Retinal pigment epithelial cell (primary cell): Measurements from ENCODE around the gene ACP5.
A peak's percentile ranks its signal among the peaks of the same experiment; 100 is the strongest.
"Not testable (repeated sequence)": the region's sequence is repeated elsewhere in the genome, so short reads cannot be mapped to it uniquely, and the experiment has no call there.

Experiments used
- DNase-seq: peaks from one replicate; pipeline ENCODE4 v3.0.0-alpha.2; 2010; ENCODE audit warnings: low read depth
- H3K4me3 ChIP-seq: 2 replicates; pipeline ENCODE4 v1.5.1; 2011; ENCODE audit warnings: mild to moderate bottlenecking, low read length, control low read depth, moderate library complexity
- CTCF ChIP-seq: conservative IDR thresholded peaks from 2 replicates; pipeline ENCODE4 v1.5.1; 2011; ENCODE audit warnings: low read depth, low read length, control low read depth, inconsistent platforms

Gene ACP5

GRCh38 chr19:11578258-11579142 is 1.1 kb upstream of the ACP5 start:
- no peak for TF ChIP-seq CTCF
- peak overlapping the region; percentile 45 for H3K4me3 ChIP-seq
- DNase-seq, result no peak

GRCh38 chr19:11576227-11576626 is 1.2 kb downstream of the ACP5 start:
- DNase-seq, result no peak
- TF ChIP-seq CTCF, result no peak
- H3K4me3 ChIP-seq, result no peak overlapping the region

- H3K4me3 ChIP-seq, result no peak overlapping the region
- DNase-seq, result no peak
- no peak for TF ChIP-seq CTCF
These were observed 2.8 kb downstream of the ACP5 start for GRCh38 chr19:11574689-11575088.

GRCh38 chr19:11573763-11574162 is 3.7 kb downstream of the ACP5 start:
- not testable (repeated sequence) for H3K4me3 ChIP-seq, DNase-seq

- not testable (repeated sequence) for H3K4me3 ChIP-seq, DNase-seq
These were observed 4.1 kb downstream of the ACP5 start for GRCh38 chr19:11573354-11573753.

- no peak for TF ChIP-seq CTCF
These were observed 7.4 kb downstream of the ACP5 start for GRCh38 chr19:11570039-11570462.

GRCh38 chr19:11566164-11566563 is 11.3 kb downstream of the ACP5 start:
- DNase-seq, result no peak
- no peak for TF ChIP-seq CTCF
- no peak overlapping the region for H3K4me3 ChIP-seq

More at GRCh38 chr19:11570039-11570462, 7.4 kb downstream of the ACP5 start:
- no peak overlapping the region for H3K4me3 ChIP-seq
- no peak for DNase-seq

GRCh38 chr19:11565649-11565980 is 11.8 kb downstream of the ACP5 start:
- H3K4me3 ChIP-seq, DNase-seq: not testable (repeated sequence)

GRCh38 chr19:11564082-11564807 is 13.2 kb downstream of the ACP5 start:
- not testable (repeated sequence) for DNase-seq, H3K4me3 ChIP-seq
